Measurements from ENCODE around the gene PIGL. TPM values are rescaled to one million over a fixed set of nuclear protein-coding genes. Genes with fewer than 3 reads are reported as not detected.

The PIGL gene
- total and polyA plus RNA-seq, 2 donors (not counting 1 experiment from before 2014, with no cell fraction given) = 86.7 to 88.2 TPM

DNA sequence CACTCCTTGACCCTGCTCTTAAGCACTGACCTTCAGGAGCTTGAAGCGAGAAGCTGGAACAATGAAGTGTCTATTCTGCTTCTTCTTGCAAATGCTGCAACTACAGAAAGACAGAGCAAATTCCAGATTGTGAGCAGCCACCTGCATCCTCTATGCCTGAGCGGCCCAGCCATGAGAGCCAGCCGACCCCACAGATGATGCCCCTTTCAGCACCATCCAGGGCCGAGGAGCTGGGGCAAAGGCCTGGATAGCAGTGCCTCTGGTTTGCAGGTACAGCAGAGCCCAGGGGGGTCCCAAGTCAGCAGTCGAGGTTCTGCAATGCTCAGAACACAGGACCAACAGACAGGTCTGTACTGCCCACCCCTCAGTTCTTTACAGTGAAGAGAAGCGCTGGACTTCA, 131.6 kb downstream of the PIGL start:
- Mint-ChIP-seq H3K4me1 (peaks cover 11% of the 10 kb centered on the region), H3K27me3 (no peaks in the 10 kb centered on the region), H3K4me3 (no peak overlapping the region), H3K27ac (no peak overlapping the region), H3K9me3 (ENCODE audit: insufficient read depth) (no peaks in the 10 kb centered on the region)
- 98% methylated on average over 6 of the region's 6 CpGs for whole genome bisulfite sequencing (ENCODE audit: insufficient coverage)
- H3K4me2 ChIP-seq (replicated peaks; ENCODE audit: low read depth, low read length, poor library complexity, severe bottlenecking) = no peak overlapping the region
- TF ChIP-seq EZH2 (IDR thresholded peaks at IDR 0.05; ENCODE audit: borderline replicate concordance, insufficient read depth, low read depth, low read length, poor library complexity, severe bottlenecking) = no peak
- TF ChIP-seq, protein P1, sequence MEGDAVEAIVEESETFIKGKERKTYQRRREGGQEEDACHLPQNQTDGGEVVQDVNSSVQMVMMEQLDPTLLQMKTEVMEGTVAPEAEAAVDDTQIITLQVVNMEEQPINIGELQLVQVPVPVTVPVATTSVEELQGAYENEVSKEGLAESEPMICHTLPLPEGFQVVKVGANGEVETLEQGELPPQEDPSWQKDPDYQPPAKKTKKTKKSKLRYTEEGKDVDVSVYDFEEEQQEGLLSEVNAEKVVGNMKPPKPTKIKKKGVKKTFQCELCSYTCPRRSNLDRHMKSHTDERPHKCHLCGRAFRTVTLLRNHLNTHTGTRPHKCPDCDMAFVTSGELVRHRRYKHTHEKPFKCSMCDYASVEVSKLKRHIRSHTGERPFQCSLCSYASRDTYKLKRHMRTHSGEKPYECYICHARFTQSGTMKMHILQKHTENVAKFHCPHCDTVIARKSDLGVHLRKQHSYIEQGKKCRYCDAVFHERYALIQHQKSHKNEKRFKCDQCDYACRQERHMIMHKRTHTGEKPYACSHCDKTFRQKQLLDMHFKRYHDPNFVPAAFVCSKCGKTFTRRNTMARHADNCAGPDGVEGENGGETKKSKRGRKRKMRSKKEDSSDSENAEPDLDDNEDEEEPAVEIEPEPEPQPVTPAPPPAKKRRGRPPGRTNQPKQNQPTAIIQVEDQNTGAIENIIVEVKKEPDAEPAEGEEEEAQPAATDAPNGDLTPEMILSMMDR (IDR thresholded peaks at IDR 0.05) = no peak
- H3K9ac ChIP-seq (ENCODE audit: low read length) = no peak overlapping the region
- no peaks in the 10 kb centered on the region for H3K27me3 ChIP-seq (replicated peaks in 1 of 4; ENCODE audit: control extremely low read depth in 1 of 4, control insufficient read depth in 3 of 4, insufficient read depth in 4 of 4, low read length in 3 of 4)
- peaks cover 0 to 28% of the 10 kb centered on the region in 2 experiments for H3K36me3 ChIP-seq (replicated peaks in 1 of 2; ENCODE audit: control extremely low read depth in 1 of 2, control insufficient read depth in 1 of 2, extremely low read depth in 1 of 2, insufficient read depth in 2 of 2, low read length in 1 of 2)
- DNase-seq (no peak), ATAC-seq (ENCODE audit: low read depth) (no peak)
- no peaks in the 10 kb centered on the region for H3K9me3 ChIP-seq (ENCODE audit: control extremely low read depth in 1 of 3, control insufficient read depth in 2 of 3, insufficient read depth in 1 of 3, low read length in 2 of 3)
- POLR2A ChIA-PET = no interaction called here
- H3K4me1 ChIP-seq (ENCODE audit: control insufficient read depth in 2 of 2, insufficient read depth in 2 of 2, low read length in 2 of 2) = peaks cover 8 to 12% of the 10 kb centered on the region in 2 donors
- intact Hi-C loops (cut with micrococcal nuclease) = no loop called here
- no peaks in the 10 kb centered on the region for H4K20me1 ChIP-seq (ENCODE audit: control insufficient read depth, insufficient read depth, low read length, poor library complexity, severe bottlenecking)
- peaks cover 11% of the 10 kb centered on the region for H3K79me2 ChIP-seq (ENCODE audit: control insufficient read depth, insufficient read depth, low read length)
- CTCF ChIA-PET = interaction anchor here (1.0 to 2.0 kb wide), 2 partner anchors 15 to 21 kb away, joined by 4 to 11 read pairs; no protein-coding TSS in a partner anchor
- H3K27ac ChIP-seq (ENCODE audit: low read length in 2 of 2) = no peak overlapping the region
- no peak overlapping the region for H3K4me3 ChIP-seq (ENCODE audit: control extremely low read depth in 1 of 5, extremely low read depth in 1 of 5, insufficient read depth in 1 of 5, low read depth in 2 of 5, low read length in 4 of 5)
- H2AFZ ChIP-seq (ENCODE audit: insufficient read depth, low read depth, low read length, poor library complexity, severe bottlenecking) = no peak overlapping the region

DNA sequence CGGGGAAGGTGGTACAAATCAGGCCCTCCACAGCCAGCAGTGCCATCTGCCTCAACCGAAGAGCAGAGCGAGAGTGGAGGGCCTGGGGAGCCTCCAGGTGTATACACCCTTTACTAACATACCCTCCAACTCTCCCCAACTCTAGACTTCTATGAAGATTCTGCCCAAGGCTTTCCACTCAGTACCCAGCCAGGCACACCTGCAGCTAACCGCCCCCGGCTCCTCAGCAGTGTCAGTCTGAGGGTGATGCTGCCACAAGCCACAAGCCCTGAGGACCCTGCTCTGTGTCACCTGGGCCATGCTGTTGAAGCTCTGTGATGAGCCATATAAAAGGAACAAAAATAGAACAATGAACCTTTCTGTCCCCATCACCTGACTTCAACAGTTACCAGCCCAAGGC, 132.4 kb downstream of the PIGL start:
- peaks cover 11% of the 10 kb centered on the region for H3K79me2 ChIP-seq (ENCODE audit: control insufficient read depth, insufficient read depth, low read length)
- Mint-ChIP-seq H3K9me3 (ENCODE audit: insufficient read depth) (no peaks in the 10 kb centered on the region), H3K4me3 (no peak overlapping the region), H3K27ac (no peak overlapping the region), H3K4me1 (peaks cover 15% of the 10 kb centered on the region), H3K27me3 (no peaks in the 10 kb centered on the region)
- DNase-seq (no peak), ATAC-seq (ENCODE audit: low read depth) (no peak)
- H3K4me2 ChIP-seq (replicated peaks; ENCODE audit: low read depth, low read length, poor library complexity, severe bottlenecking) = no peak overlapping the region
- H3K27me3 ChIP-seq (replicated peaks in 1 of 4; ENCODE audit: control extremely low read depth in 1 of 4, control insufficient read depth in 3 of 4, insufficient read depth in 4 of 4, low read length in 3 of 4) = no peaks in the 10 kb centered on the region
- no peaks in the 10 kb centered on the region for H3K9me3 ChIP-seq (ENCODE audit: control extremely low read depth in 1 of 3, control insufficient read depth in 2 of 3, insufficient read depth in 1 of 3, low read length in 2 of 3)
- intact Hi-C loops (cut with micrococcal nuclease) = no loop called here
- H3K27ac ChIP-seq (ENCODE audit: low read length in 2 of 2) = no peak overlapping the region
- H3K4me1 ChIP-seq (ENCODE audit: control insufficient read depth in 2 of 2, insufficient read depth in 2 of 2, low read length in 2 of 2) = peaks cover 8 to 16% of the 10 kb centered on the region in 2 donors
- H3K9ac ChIP-seq (ENCODE audit: low read length) = no peak overlapping the region
- CTCF ChIA-PET = interaction anchor here (0.6 to 2.0 kb wide), 2 partner anchors 14 to 36 kb away, joined by 5 to 11 read pairs; no protein-coding TSS in a partner anchor
- TF ChIP-seq EZH2 (IDR thresholded peaks at IDR 0.05; ENCODE audit: borderline replicate concordance, insufficient read depth, low read depth, low read length, poor library complexity, severe bottlenecking) = no peak
- TF ChIP-seq, protein P1 (IDR thresholded peaks at IDR 0.05) = no peak
- no peaks in the 10 kb centered on the region for H4K20me1 ChIP-seq (ENCODE audit: control insufficient read depth, insufficient read depth, low read length, poor library complexity, severe bottlenecking)
- WGBS (ENCODE audit: insufficient coverage) = 100% methylated on average over 3 of the region's 5 CpGs
- POLR2A ChIA-PET = interaction anchor here (0.7 kb wide), 1 partner anchor 186 kb away, joined by 4 read pairs; no protein-coding TSS in a partner anchor
- no peak overlapping the region for H2AFZ ChIP-seq (ENCODE audit: insufficient read depth, low read depth, low read length, poor library complexity, severe bottlenecking)
- peaks cover 0 to 22% of the 10 kb centered on the region in 2 experiments for H3K36me3 ChIP-seq (replicated peaks in 1 of 2; ENCODE audit: control extremely low read depth in 1 of 2, control insufficient read depth in 1 of 2, extremely low read depth in 1 of 2, insufficient read depth in 2 of 2, low read length in 1 of 2)
- H3K4me3 ChIP-seq (ENCODE audit: control extremely low read depth in 1 of 5, extremely low read depth in 1 of 5, insufficient read depth in 1 of 5, low read depth in 2 of 5, low read length in 4 of 5) = no peak overlapping the region

Data from B cell (primary cell).